Kidney epithelial cell (primary cell): Measurements from ENCODE around the gene TUBGCP3. TPM values are rescaled to one million over a fixed set of nuclear protein-coding genes. Genes with fewer than 3 reads are reported as not detected.

Source experiments
- DNase-seq: peaks from one replicate; pipeline ENCODE4 v3.0.0-alpha.2; 2010; ENCODE audit warnings: low read depth
- H3K27me3 ChIP-seq: 2 replicates; pipeline ENCODE4 v1.6.0; 2011; ENCODE audit warnings: low read length; ENCODE audit not compliant: control insufficient read depth, insufficient read depth
- H3K36me3 ChIP-seq: 2 replicates; pipeline ENCODE4 v1.5.1; 2011; ENCODE audit warnings: low read length; ENCODE audit not compliant: control insufficient read depth, insufficient read depth
- H3K4me3 ChIP-seq: 2 replicates; pipeline ENCODE4 v1.5.1; 2011; ENCODE audit warnings: low read depth, mild to moderate bottlenecking, control low read depth, low read length
- total RNA-seq: library from RNA; depleted of rRNA; stranded (reverse); fragments of >200 nt; gene quantifications from 2 replicates; pipeline ENCODE4 v1.2.3, GENCODE V29; 2015
- TF ChIP-seq, protein P1 (sequence below): IDR thresholded peaks from 2 replicates; pipeline ENCODE4 v1.5.1; 2011; ENCODE audit warnings: mild to moderate bottlenecking, moderate library complexity, low read length, control low read depth, inconsistent platforms; ENCODE audit not compliant: insufficient read depth, poor library complexity, severe bottlenecking

TUBGCP3 gene
- total RNA-seq, 1 donor from 2014 or later: 18.0 TPM

DNA sequence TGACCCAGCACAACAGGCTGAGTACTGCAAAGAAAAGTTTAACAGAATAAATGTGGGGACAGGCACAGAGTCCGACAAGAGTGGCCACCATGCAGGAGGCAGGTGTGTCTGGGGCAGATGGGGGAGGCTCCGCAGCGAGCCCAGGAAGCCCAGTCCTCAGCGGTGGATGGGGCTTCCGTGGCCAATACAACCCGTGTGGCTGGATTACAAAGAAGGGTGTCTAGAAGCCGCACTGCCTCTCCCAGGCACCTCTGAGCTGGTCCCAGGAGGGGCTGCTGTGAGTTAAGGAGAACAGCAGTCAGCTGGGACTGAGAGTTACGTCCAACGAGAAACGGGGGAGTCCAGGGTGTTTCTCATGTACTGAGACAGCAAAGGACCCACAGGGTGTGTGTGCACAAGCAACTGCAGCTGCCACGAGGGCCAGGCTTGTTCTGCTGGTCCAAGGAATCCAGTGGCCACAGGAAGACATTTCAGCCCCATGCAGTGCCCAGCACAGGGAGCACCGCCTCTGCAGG, 141.5 kb downstream of the TUBGCP3 start:
- H3K36me3 ChIP-seq: no peaks in the 10 kb centered on the region
- TF ChIP-seq, protein P1, sequence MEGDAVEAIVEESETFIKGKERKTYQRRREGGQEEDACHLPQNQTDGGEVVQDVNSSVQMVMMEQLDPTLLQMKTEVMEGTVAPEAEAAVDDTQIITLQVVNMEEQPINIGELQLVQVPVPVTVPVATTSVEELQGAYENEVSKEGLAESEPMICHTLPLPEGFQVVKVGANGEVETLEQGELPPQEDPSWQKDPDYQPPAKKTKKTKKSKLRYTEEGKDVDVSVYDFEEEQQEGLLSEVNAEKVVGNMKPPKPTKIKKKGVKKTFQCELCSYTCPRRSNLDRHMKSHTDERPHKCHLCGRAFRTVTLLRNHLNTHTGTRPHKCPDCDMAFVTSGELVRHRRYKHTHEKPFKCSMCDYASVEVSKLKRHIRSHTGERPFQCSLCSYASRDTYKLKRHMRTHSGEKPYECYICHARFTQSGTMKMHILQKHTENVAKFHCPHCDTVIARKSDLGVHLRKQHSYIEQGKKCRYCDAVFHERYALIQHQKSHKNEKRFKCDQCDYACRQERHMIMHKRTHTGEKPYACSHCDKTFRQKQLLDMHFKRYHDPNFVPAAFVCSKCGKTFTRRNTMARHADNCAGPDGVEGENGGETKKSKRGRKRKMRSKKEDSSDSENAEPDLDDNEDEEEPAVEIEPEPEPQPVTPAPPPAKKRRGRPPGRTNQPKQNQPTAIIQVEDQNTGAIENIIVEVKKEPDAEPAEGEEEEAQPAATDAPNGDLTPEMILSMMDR: no peak
- H3K27me3 ChIP-seq: peaks cover 30% of the 10 kb centered on the region
- no peak overlapping the region for H3K4me3 ChIP-seq
- DNase-seq: no peak

DNA sequence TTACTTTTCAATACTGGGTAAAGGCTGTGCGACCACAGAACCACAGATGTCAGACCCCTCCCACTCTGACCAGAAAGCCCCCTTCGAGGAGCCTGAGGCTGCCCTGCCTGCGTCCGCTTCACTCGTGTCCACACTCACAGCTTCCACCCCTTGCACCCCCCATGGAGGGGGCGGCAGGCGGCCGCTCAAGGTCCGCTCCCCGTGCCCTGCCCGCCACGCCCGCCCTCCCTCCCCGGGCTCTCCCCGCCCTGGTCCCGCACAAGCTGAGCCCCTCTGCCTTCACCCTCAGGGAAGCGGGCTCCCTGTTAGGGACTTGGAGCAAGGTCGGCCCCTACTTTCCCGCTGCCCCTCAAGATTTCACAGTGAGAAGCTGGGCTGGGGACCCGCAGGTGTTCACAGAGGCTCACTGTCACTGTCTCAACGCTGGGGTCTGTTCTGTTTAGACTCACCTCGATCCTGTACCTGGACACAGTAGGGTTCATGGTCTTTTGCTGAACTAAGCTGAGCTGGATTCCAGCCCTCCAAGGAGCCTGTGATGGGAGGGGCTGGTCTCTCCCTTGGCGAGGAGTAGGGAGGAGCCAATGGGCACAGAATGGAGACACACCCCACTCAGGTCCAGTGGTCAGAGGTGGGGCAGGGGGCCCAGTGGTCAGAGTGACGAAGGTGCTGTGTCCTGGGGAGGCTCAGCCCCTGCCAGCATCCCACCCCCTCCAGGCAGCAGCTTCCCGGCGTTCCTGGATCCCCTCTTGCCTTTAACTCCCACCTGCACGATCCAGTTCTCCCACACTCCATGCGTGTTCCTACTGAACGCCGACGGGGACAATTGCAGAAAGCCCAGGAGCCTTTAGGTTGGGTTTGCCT, 142.3 kb downstream of the TUBGCP3 start:
- TF ChIP-seq, protein P1: no peak
- no peak for DNase-seq
- Histone ChIP-seq H3K4me3 (no peak overlapping the region), H3K36me3 (no peaks in the 10 kb centered on the region), H3K27me3 (peaks cover 30% of the 10 kb centered on the region)

DNA sequence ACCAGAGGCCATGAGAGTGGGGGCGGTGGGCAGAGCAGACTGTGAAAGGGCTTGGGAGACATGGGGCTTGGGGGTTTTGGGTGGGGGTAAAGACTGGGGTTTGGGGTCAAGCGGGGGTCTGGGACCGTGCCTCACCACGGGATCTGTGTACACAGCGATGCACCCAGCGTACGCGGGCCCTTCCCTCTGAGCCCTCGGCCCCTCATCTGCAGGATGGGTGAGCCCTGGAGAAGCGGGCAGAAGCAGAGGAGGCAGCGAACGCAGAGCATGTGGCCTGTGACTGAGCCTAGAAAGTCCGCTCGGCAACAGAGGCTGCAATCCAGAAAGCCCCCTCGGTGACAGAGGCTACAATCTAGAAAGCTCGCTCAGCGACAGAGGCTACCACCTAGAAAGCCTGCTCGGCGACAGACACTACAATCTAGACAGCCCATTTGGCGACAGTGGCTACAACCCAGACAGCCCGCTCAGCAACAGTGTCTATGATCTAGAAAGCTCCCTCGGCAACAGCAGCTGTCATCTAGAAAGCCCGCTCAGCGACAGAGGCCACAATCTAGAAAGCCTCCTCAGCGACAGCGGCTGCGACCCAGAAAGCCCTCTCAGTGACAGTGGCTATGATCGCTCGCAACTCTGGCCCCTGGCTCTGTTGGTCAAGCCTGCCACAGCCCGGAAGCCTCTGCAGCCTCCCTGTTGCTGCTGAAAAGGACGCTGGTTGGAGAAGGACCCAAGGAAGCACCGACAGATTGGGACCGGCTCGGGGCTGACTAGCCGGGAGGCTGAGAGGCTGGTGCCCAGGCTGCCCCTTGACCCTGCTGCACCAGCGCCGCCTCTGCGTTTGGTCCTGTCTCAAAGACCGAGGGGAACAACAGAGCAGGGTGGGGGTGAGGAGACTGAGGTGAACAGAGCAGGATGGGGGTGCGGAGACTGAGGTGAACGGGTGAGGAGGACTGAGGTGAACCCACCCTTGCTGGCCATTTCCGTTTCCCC, 143.2 kb downstream of the TUBGCP3 start:
- H3K36me3 ChIP-seq: no peaks in the 10 kb centered on the region
- H3K27me3 ChIP-seq: peaks cover 30% of the 10 kb centered on the region
- TF ChIP-seq, protein P1: no peak
- DNase-seq: no peak
- H3K4me3 ChIP-seq: no peak overlapping the region

DNA sequence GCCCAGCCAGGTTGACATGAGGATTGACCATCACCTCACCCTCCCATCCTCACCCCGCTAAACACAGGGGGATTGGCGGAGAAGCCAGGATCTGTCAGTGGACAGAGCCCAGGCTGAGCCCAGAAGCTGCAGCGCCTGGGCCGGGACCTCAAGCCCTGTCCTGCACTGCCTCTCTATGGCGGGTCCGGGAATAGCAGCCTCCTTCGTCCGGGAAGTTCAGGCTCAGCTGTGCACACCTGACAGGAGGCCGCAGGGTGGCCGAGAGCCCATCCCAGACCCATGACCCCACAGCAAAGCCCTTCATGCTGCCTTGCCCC, 144.0 kb downstream of the TUBGCP3 start:
- H3K4me3 ChIP-seq: no peak overlapping the region
- H3K36me3 ChIP-seq: no peaks in the 10 kb centered on the region
- TF ChIP-seq, protein P1: peak; percentile 95
- H3K27me3 ChIP-seq: peaks cover 30% of the 10 kb centered on the region
- no peak for DNase-seq

DNA sequence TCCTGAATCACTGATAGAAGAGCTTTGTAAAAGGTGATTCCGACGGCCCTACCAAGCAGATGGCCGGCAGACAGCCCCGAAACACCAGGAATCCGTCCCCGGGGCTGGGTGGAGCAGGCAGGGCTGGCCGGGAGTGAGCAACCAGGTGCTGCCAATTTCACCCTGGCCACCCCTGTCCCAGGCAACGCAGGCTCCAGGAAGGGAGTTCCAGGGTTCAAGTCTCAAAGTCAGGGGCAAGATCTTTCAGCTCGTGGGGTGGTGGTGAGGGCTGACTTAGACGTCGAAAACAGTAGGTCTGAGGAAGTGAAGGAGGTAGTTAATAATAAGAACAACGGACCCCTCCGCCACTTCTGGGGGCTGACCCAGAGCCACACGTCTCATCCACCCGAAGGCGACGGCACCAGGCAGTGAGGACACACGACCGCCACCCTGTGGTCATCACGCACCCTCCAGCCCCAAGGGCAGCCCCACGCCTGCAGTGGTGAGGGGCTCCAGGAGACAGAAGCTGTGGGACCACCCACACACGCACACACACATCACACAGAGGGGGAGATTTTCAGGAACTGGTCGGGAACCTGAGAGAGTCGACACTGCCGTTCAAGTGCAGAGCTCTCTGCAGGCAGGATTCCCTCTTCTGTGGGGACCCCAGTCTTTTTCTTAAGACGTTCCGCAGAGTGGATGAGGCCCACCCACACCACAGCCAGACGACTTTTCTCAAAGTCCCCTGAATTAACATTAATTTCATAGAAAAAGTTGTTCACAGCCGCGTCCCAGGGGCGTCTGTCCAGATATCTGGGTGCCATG, 144.6 kb downstream of the TUBGCP3 start:
- Histone ChIP-seq H3K36me3 (no peaks in the 10 kb centered on the region), H3K4me3 (no peak overlapping the region), H3K27me3 (peaks cover 30% of the 10 kb centered on the region)
- DNase-seq: no peak
- TF ChIP-seq, protein P1: peak; percentile 51
